ENCODE results near the gene SGO2. TPM values are rescaled to one million over a fixed set of nuclear protein-coding genes. Genes with fewer than 3 reads are reported as not detected.
A peak's percentile ranks its signal among the peaks of the same experiment; 100 is the strongest.

Gene SGO2
- polyA plus RNA-seq, 1 experiment, result 3.2 TPM

DNA sequence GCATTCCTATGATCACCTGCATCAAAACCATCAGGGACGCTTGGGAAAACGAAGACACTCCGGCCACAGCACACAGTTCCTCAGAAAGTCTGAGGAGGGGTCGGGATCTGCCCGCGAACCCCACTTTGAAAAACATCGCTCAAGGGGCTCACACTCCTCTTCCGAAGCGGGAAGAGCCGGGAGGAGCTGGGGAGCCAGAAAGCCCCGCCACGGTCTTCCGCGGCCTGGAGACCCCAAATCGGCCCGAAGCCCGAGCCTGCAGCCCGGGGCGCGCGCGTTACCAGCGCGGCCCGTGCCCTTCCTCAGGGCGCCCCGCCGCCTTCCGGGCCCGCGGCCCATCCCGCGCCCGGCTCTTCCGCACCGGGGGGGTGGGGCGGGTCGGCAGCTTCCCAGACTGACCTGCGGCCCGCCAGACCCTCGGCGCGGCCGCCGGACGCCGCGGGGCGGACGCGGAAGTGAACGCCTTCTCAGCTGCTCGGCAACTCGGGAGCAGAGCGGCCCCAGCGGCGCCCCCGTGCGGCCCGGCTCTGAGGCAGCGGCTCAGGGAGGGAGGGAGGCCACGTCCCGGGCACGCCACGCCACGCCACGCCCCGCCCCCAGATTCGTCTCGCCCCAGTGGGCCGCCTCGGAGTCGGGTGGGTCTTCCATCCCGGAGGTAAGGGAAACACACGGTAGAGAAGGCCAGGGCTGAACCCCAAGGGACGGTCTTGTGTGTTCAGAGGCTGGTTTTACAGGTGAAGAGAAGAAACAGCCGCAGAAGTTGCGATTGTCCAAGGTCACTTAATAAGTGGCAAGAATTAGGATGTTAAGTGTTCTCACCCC lies 16.2 kb upstream of the SGO2 start, which contains the start of gene KCTD18:
Gene KCTD18 (minus strand): TSS at position 457 of the 822 bp plus-strand sequence. CDS start 3,052 bp downstream, outside the sequence.
- Histone ChIP-seq H3K36me3 (ENCODE audit: control insufficient read depth, insufficient read depth, low read length) (no peaks in the 10 kb centered on the region), H3K4me3 (ENCODE audit: low read depth, low read length) (peak within 1 kb of the TSS; percentile 77), H3K27me3 (ENCODE audit: control insufficient read depth, insufficient read depth, low read length) (peaks cover 10% of the 10 kb centered on the region)
- ChIA-PET CTCF (interaction anchor here (0.7 to 3.0 kb wide), 18 partner anchors 10 to 537 kb away, joined by 3 to 29 read pairs (median 4); partner anchors contain the start of gene SGO2), POLR2A (interaction anchor here (0.5 kb wide), 1 partner anchor 262 kb away, joined by 10 read pairs; no protein-coding TSS in a partner anchor)
- peak; percentile 26 for DNase-seq (ENCODE audit: low read depth)
- TF ChIP-seq, protein P1, sequence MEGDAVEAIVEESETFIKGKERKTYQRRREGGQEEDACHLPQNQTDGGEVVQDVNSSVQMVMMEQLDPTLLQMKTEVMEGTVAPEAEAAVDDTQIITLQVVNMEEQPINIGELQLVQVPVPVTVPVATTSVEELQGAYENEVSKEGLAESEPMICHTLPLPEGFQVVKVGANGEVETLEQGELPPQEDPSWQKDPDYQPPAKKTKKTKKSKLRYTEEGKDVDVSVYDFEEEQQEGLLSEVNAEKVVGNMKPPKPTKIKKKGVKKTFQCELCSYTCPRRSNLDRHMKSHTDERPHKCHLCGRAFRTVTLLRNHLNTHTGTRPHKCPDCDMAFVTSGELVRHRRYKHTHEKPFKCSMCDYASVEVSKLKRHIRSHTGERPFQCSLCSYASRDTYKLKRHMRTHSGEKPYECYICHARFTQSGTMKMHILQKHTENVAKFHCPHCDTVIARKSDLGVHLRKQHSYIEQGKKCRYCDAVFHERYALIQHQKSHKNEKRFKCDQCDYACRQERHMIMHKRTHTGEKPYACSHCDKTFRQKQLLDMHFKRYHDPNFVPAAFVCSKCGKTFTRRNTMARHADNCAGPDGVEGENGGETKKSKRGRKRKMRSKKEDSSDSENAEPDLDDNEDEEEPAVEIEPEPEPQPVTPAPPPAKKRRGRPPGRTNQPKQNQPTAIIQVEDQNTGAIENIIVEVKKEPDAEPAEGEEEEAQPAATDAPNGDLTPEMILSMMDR (IDR thresholded peaks at IDR 0.05; ENCODE audit: insufficient read depth, low read depth, low read length), result peak; percentile 55

DNA sequence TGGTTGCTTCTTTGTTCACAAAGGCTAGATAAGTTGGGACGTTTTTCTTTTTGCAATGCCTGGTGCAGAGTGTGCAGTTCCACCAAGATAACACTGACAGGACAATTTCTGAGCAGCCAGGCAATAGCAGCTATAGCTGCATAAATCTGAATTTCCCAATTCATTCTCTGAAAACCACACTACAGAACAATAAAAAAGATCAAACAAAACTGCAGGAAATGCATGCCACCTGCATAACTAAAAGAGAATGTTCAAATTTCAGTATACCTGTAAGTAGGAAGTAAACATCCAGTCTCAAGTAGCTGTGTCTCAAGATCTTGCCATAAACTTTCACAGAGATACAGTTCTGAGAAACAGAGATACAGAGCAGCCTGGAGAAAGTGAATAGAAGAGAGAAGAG lies 10.9 kb upstream of the SGO2 start:
- POLR2A ChIA-PET, result no interaction called here
- Histone ChIP-seq H3K27me3 (ENCODE audit: control insufficient read depth, insufficient read depth, low read length) (peaks cover 12% of the 10 kb centered on the region), H3K36me3 (ENCODE audit: control insufficient read depth, insufficient read depth, low read length) (no peaks in the 10 kb centered on the region), H3K4me3 (ENCODE audit: low read depth, low read length) (no peak overlapping the region)
- DNase-seq (ENCODE audit: low read depth), result no peak
- CTCF ChIA-PET, result no interaction called here
- TF ChIP-seq, protein P1 (IDR thresholded peaks at IDR 0.05; ENCODE audit: insufficient read depth, low read depth, low read length), result no peak

DNA sequence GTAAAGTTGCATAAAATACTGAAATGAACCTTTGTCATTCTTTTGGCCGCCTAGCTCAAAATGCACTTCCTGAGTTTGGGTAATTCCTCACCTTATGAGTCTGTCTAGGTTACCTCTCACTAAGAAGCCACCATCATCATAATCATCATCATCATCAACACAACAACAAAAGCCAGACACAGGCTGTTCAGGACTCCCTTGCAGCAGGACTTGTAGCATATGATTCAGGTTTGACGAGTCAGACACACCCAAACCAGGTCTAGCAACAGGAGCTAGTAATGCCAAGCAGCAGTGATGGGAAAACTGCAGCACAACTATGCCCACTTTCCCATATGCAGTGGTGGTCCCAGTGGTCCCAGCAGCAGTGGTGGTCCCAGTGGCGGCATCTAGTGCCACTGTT lies 2.8 kb upstream of the SGO2 start:
- CTCF ChIA-PET, result interaction anchor here (3.2 to 5.8 kb wide), 2 partner anchors 11 to 13 kb away, joined by 12 to 29 read pairs; partner anchors contain the start of gene KCTD18
- H3K4me3 ChIP-seq (ENCODE audit: low read depth, low read length), result no peak overlapping the region
- TF ChIP-seq, protein P1 (IDR thresholded peaks at IDR 0.05; ENCODE audit: insufficient read depth, low read depth, low read length), result no peak
- no peaks in the 10 kb centered on the region for H3K36me3 ChIP-seq (ENCODE audit: control insufficient read depth, insufficient read depth, low read length)
- no peak for DNase-seq (ENCODE audit: low read depth)
- peaks cover 9% of the 10 kb centered on the region for H3K27me3 ChIP-seq (ENCODE audit: control insufficient read depth, insufficient read depth, low read length)
- POLR2A ChIA-PET, result no interaction called here

DNA sequence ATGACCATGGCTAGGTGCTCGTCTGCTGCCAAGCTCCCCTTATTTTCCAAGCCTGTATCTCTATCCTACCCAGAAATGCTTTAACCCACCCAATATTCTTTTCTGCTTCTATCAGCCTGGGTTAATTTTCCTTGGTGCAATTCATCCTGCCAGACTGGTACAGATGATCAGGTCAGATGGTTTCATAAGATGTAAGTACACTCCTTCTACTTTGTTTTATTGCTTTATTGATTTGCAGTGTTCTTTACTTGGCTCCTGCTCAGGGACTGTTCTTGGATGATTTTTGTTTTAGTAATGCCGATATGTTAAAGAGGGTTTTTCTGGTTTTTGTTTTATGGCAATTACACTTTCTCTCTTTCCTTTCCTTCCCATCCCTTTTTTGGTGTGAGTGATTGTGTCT lies 2.4 kb upstream of the SGO2 start:
- Histone ChIP-seq H3K36me3 (ENCODE audit: control insufficient read depth, insufficient read depth, low read length) (no peaks in the 10 kb centered on the region), H3K27me3 (ENCODE audit: control insufficient read depth, insufficient read depth, low read length) (peaks cover 9% of the 10 kb centered on the region), H3K4me3 (ENCODE audit: low read depth, low read length) (no peak overlapping the region)
- ChIA-PET POLR2A (no interaction called here), CTCF (interaction anchor here (3.2 to 5.8 kb wide), 2 partner anchors 11 to 14 kb away, joined by 12 to 29 read pairs; partner anchors contain the start of gene KCTD18)
- TF ChIP-seq, protein P1 (IDR thresholded peaks at IDR 0.05; ENCODE audit: insufficient read depth, low read depth, low read length), result no peak
- DNase-seq (ENCODE audit: low read depth), result no peak

DNA sequence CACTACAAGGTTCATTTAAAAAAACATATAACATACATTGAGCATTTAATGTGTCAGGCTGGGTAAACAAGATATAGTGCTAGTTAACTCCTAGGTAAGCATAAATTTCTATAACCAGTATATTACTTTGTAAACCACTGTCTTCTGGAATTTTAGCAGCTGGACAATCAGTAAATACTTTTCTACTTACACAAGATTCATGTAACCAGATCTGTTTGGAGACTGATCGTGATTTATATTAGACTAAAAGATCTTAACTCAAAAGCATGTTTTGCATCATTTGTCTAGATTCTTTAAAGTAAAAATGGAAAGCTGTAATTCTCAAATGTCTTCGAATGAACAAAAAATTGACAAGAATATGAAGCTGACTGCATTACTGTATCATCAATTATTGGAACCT lies 941 bp upstream of the SGO2 start:
- DNase-seq (ENCODE audit: low read depth), result no peak
- ChIA-PET CTCF (interaction anchor here (0.7 to 5.8 kb wide), 5 partner anchors 9 to 547 kb away, joined by 3 to 29 read pairs (median 4); partner anchors contain the start of gene KCTD18), POLR2A (no interaction called here)
- TF ChIP-seq, protein P1 (IDR thresholded peaks at IDR 0.05; ENCODE audit: insufficient read depth, low read depth, low read length), result no peak
- Histone ChIP-seq H3K4me3 (ENCODE audit: low read depth, low read length) (no peak overlapping the region), H3K27me3 (ENCODE audit: control insufficient read depth, insufficient read depth, low read length) (peaks cover 9% of the 10 kb centered on the region), H3K36me3 (ENCODE audit: control insufficient read depth, insufficient read depth, low read length) (no peaks in the 10 kb centered on the region)
